ENCODE results near the gene LSM7. TPM values are rescaled to one million over a fixed set of nuclear protein-coding genes. Genes with fewer than 3 reads are reported as not detected.

LSM7 gene
- total RNA-seq, 1 experiment from 2014 or later, result 152 TPM

GRCh38 chr19:2315818-2316353, 12.5 kb downstream of the LSM7 start:
- Histone ChIP-seq H3K27ac (ENCODE audit: low read depth, low read length, poor library complexity, severe bottlenecking) (no peak overlapping the region), H3K36me3 (ENCODE audit: insufficient read depth, low read length, poor library complexity, severe bottlenecking) (no peaks in the 10 kb centered on the region), H3K9me3 (ENCODE audit: low read depth, low read length, poor library complexity, severe bottlenecking) (no peaks in the 10 kb centered on the region), H3K4me3 (ENCODE audit: low read depth, low read length, poor library complexity, severe bottlenecking) (no peak overlapping the region), H3K27me3 (replicated peaks; ENCODE audit: insufficient read depth, low read depth, low read length, poor library complexity) (no peaks in the 10 kb centered on the region), H3K4me1 (ENCODE audit: insufficient read depth, low read length, poor library complexity, severe bottlenecking) (no peaks in the 10 kb centered on the region)
- CTCF ChIA-PET, result no interaction called here
- BruUV-seq (replicated peaks), result no TSS peak
- intact Hi-C loops (cut with micrococcal nuclease; ENCODE audit: unreplicated experiment), result no loop called here
- POLR2A ChIA-PET (ENCODE audit: low non-redundant PET), result no interaction called here
- TF ChIP-seq EZH2 (IDR thresholded peaks at IDR 0.05; ENCODE audit: borderline replicate concordance, low read depth, low read length, poor library complexity, severe bottlenecking) (no peak), CTCF (conservative IDR thresholded peaks at IDR 0.05; ENCODE audit: low read depth, low read length) (0 out of 2 replicates have a peak, but pooled peaks have one; percentile 20)
- no peak for DNase-seq (ENCODE audit: low spot score)

- H3K4me3 ChIP-seq (ENCODE audit: low read depth, low read length, poor library complexity, severe bottlenecking), result no peak overlapping the region
- intact Hi-C loops (cut with micrococcal nuclease; ENCODE audit: unreplicated experiment), result no loop called here
- POLR2A ChIA-PET (ENCODE audit: low non-redundant PET), result no interaction called here
- H3K36me3 ChIP-seq (ENCODE audit: insufficient read depth, low read length, poor library complexity, severe bottlenecking), result no peaks in the 10 kb centered on the region
- TF ChIP-seq CTCF (conservative IDR thresholded peaks at IDR 0.05; ENCODE audit: low read depth, low read length) (no peak), EZH2 (IDR thresholded peaks at IDR 0.05; ENCODE audit: borderline replicate concordance, low read depth, low read length, poor library complexity, severe bottlenecking) (no peak)
- H3K27me3 ChIP-seq (replicated peaks; ENCODE audit: insufficient read depth, low read depth, low read length, poor library complexity), result no peaks in the 10 kb centered on the region
- CTCF ChIA-PET, result no interaction called here
- no peak overlapping the region for H3K27ac ChIP-seq (ENCODE audit: low read depth, low read length, poor library complexity, severe bottlenecking)
- no peaks in the 10 kb centered on the region for H3K4me1 ChIP-seq (ENCODE audit: insufficient read depth, low read length, poor library complexity, severe bottlenecking)
- no peaks in the 10 kb centered on the region for H3K9me3 ChIP-seq (ENCODE audit: low read depth, low read length, poor library complexity, severe bottlenecking)
- BruUV-seq (replicated peaks), result no TSS peak
- DNase-seq (ENCODE audit: low spot score), result no peak
Observed at GRCh38 chr19:2315121-2315817, 13.1 kb downstream of the LSM7 start.

GRCh38 chr19:2312820-2313501, 15.4 kb downstream of the LSM7 start:
- H3K4me1 ChIP-seq (ENCODE audit: insufficient read depth, low read length, poor library complexity, severe bottlenecking), result no peaks in the 10 kb centered on the region
- intact Hi-C loops (cut with micrococcal nuclease; ENCODE audit: unreplicated experiment), result no loop called here
- no peaks in the 10 kb centered on the region for H3K27me3 ChIP-seq (replicated peaks; ENCODE audit: insufficient read depth, low read depth, low read length, poor library complexity)
- H3K36me3 ChIP-seq (ENCODE audit: insufficient read depth, low read length, poor library complexity, severe bottlenecking), result no peaks in the 10 kb centered on the region
- DNase-seq (ENCODE audit: low spot score), result no peak
- H3K4me3 ChIP-seq (ENCODE audit: low read depth, low read length, poor library complexity, severe bottlenecking), result no peak overlapping the region
- ChIA-PET CTCF (no interaction called here), POLR2A (ENCODE audit: low non-redundant PET) (interaction anchor here (0.5 kb wide), 1 partner anchor 144 kb away, joined by 10 read pairs; the partner anchor contains the start of gene LMNB2)
- BruUV-seq (replicated peaks), result no TSS peak
- no peak overlapping the region for H3K27ac ChIP-seq (ENCODE audit: low read depth, low read length, poor library complexity, severe bottlenecking)
- H3K9me3 ChIP-seq (ENCODE audit: low read depth, low read length, poor library complexity, severe bottlenecking), result no peaks in the 10 kb centered on the region
- TF ChIP-seq EZH2 (IDR thresholded peaks at IDR 0.05; ENCODE audit: borderline replicate concordance, low read depth, low read length, poor library complexity, severe bottlenecking) (no peak), CTCF (conservative IDR thresholded peaks at IDR 0.05; ENCODE audit: low read depth, low read length) (no peak)
